H1 (cell line): ENCODE data around the gene SFMBT2. TPM values are rescaled to one million over a fixed set of nuclear protein-coding genes. Genes with fewer than 3 reads are reported as not detected.

Experiments
- EP300 ChIP-seq, 2 experiments: IDR thresholded peaks; 1 replicate in 1 of 2; 2 replicates in 1 of 2; pipeline ENCODE4 v1.6.1; 2011 to 2012; ENCODE audit warnings: low read depth in 2 of 2, low read length in 2 of 2, mild to moderate bottlenecking in 2 of 2, borderline replicate concordance in 1 of 2, inconsistent platforms in 1 of 2, moderate library complexity in 1 of 2
- JUN ChIP-seq: IDR thresholded peaks from 2 replicates; pipeline ENCODE4 v1.6.1; 2011; ENCODE audit warnings: low read depth, mild to moderate bottlenecking, improper control_type of control experiment, low read length
- KDM4A ChIP-seq: IDR thresholded peaks from one replicate; pipeline ENCODE4 v1.7.1; 2012; ENCODE audit warnings: low read depth, mild to moderate bottlenecking, moderate library complexity, low read length, inconsistent platforms; ENCODE audit not compliant: severe bottlenecking
- MAFK ChIP-seq: IDR thresholded peaks from 2 replicates; pipeline ENCODE4 v1.6.1; 2012; ENCODE audit warnings: low read depth, mild to moderate bottlenecking, improper control_type of control experiment, low read length
- POLR2A ChIP-seq, 2 experiments: IDR thresholded peaks; 1 replicate in 1 of 2; 2 replicates in 1 of 2; pipeline ENCODE4 v1.6.1; 2011; ENCODE audit warnings: low read depth in 2 of 2, low read length in 2 of 2, mild to moderate bottlenecking in 2 of 2; ENCODE audit errors: control extremely low read depth in 1 of 2
- SAP30 ChIP-seq: fragments of 300-600 bp; sonication (generic); IDR thresholded peaks from 2 replicates; pipeline ENCODE4 v1.7.1; 2012; ENCODE audit warnings: low read length, moderate library complexity, mild to moderate bottlenecking, inconsistent platforms; ENCODE audit not compliant: insufficient read depth, insufficient replicate concordance
- polyA plus RNA-seq, 7 experiments: library from polyadenylated mRNA; depleted of rRNA in 3 of 7; stranded (reverse) in 5 of 7; unstranded in 2 of 7; fragments of >200 nt in 5 of 7; fragments of 200-250 nt in 2 of 7; gene quantifications; 1 replicate in 5 of 7; 2 replicates in 1 of 7; 4 replicates in 1 of 7; pipeline versions ENCODE4 v1.2.1 to v1.2.3, GENCODE V29; 2011 to 2013; ENCODE audit warnings: missing spikeins in 2 of 7, mixed read lengths in 2 of 7
- total RNA-seq: library from RNA; stranded (reverse); fragmentation: NEBNext Ultra II Directional; extraction: Animal tissue kit (Norgen Biotek cat#: 25700); gene quantifications from 2 replicates; pipeline ENCODE4 v1.2.1, GENCODE V29; 2021
- TF ChIP-seq, protein P1 (sequence below): fragments of 300-600 bp; sonication (generic); IDR thresholded peaks from 2 replicates; pipeline ENCODE4 v1.7.1; 2012; ENCODE audit warnings: low read length, moderate library complexity, mild to moderate bottlenecking, inconsistent platforms; ENCODE audit not compliant: insufficient replicate concordance
- TF ChIP-seq, protein P2 (sequence below): IDR thresholded peaks from 2 replicates; pipeline ENCODE4 v1.6.1; 2012; ENCODE audit warnings: low read length, inconsistent platforms
- TF ChIP-seq, protein P3 (sequence below): IDR thresholded peaks from 2 replicates; pipeline ENCODE4 v1.6.1; 2012; ENCODE audit warnings: inconsistent platforms

SFMBT2 gene
- total and polyA plus RNA-seq, 2 of the 8 experiments (the other 6 are each of a cell fraction or from before 2014, with no cell fraction given), result 2.9 to 11.0 TPM

DNA sequence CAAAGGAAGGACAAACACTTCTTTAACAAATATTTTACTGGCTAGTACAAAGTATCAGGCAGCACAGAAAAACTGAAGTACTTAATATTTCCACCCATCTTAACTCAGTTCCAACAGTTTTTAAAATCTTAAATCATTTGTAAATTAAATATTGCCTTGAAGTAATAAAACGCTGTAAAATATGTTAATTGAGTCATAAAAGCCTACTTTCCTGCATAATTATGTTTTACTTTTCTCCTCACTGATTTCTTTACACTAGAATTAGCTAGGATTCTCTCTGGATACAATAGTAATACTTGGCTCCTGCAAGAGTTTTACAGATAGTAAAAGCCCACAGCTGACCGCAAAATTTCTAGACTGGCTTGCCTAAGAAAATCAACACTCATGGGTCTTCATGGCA lies 74.9 kb downstream of the SFMBT2 start (continued):
- TF ChIP-seq, protein P1, sequence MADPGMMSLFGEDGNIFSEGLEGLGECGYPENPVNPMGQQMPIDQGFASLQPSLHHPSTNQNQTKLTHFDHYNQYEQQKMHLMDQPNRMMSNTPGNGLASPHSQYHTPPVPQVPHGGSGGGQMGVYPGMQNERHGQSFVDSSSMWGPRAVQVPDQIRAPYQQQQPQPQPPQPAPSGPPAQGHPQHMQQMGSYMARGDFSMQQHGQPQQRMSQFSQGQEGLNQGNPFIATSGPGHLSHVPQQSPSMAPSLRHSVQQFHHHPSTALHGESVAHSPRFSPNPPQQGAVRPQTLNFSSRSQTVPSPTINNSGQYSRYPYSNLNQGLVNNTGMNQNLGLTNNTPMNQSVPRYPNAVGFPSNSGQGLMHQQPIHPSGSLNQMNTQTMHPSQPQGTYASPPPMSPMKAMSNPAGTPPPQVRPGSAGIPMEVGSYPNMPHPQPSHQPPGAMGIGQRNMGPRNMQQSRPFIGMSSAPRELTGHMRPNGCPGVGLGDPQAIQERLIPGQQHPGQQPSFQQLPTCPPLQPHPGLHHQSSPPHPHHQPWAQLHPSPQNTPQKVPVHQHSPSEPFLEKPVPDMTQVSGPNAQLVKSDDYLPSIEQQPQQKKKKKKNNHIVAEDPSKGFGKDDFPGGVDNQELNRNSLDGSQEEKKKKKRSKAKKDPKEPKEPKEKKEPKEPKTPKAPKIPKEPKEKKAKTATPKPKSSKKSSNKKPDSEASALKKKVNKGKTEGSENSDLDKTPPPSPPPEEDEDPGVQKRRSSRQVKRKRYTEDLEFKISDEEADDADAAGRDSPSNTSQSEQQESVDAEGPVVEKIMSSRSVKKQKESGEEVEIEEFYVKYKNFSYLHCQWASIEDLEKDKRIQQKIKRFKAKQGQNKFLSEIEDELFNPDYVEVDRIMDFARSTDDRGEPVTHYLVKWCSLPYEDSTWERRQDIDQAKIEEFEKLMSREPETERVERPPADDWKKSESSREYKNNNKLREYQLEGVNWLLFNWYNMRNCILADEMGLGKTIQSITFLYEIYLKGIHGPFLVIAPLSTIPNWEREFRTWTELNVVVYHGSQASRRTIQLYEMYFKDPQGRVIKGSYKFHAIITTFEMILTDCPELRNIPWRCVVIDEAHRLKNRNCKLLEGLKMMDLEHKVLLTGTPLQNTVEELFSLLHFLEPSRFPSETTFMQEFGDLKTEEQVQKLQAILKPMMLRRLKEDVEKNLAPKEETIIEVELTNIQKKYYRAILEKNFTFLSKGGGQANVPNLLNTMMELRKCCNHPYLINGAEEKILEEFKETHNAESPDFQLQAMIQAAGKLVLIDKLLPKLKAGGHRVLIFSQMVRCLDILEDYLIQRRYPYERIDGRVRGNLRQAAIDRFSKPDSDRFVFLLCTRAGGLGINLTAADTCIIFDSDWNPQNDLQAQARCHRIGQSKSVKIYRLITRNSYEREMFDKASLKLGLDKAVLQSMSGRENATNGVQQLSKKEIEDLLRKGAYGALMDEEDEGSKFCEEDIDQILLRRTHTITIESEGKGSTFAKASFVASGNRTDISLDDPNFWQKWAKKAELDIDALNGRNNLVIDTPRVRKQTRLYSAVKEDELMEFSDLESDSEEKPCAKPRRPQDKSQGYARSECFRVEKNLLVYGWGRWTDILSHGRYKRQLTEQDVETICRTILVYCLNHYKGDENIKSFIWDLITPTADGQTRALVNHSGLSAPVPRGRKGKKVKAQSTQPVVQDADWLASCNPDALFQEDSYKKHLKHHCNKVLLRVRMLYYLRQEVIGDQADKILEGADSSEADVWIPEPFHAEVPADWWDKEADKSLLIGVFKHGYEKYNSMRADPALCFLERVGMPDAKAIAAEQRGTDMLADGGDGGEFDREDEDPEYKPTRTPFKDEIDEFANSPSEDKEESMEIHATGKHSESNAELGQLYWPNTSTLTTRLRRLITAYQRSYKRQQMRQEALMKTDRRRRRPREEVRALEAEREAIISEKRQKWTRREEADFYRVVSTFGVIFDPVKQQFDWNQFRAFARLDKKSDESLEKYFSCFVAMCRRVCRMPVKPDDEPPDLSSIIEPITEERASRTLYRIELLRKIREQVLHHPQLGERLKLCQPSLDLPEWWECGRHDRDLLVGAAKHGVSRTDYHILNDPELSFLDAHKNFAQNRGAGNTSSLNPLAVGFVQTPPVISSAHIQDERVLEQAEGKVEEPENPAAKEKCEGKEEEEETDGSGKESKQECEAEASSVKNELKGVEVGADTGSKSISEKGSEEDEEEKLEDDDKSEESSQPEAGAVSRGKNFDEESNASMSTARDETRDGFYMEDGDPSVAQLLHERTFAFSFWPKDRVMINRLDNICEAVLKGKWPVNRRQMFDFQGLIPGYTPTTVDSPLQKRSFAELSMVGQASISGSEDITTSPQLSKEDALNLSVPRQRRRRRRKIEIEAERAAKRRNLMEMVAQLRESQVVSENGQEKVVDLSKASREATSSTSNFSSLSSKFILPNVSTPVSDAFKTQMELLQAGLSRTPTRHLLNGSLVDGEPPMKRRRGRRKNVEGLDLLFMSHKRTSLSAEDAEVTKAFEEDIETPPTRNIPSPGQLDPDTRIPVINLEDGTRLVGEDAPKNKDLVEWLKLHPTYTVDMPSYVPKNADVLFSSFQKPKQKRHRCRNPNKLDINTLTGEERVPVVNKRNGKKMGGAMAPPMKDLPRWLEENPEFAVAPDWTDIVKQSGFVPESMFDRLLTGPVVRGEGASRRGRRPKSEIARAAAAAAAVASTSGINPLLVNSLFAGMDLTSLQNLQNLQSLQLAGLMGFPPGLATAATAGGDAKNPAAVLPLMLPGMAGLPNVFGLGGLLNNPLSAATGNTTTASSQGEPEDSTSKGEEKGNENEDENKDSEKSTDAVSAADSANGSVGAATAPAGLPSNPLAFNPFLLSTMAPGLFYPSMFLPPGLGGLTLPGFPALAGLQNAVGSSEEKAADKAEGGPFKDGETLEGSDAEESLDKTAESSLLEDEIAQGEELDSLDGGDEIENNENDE, result no peak
- TF ChIP-seq, protein P2, sequence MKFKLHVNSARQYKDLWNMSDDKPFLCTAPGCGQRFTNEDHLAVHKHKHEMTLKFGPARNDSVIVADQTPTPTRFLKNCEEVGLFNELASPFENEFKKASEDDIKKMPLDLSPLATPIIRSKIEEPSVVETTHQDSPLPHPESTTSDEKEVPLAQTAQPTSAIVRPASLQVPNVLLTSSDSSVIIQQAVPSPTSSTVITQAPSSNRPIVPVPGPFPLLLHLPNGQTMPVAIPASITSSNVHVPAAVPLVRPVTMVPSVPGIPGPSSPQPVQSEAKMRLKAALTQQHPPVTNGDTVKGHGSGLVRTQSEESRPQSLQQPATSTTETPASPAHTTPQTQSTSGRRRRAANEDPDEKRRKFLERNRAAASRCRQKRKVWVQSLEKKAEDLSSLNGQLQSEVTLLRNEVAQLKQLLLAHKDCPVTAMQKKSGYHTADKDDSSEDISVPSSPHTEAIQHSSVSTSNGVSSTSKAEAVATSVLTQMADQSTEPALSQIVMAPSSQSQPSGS, result no peak
- no peak for TF ChIP-seq POLR2A (IDR thresholded peaks at IDR 0.05; ENCODE audit: control extremely low read depth in 1 of 2, low read depth in 2 of 2, low read length in 2 of 2)
- TF ChIP-seq SAP30, result no peak
- TF ChIP-seq JUN, result no peak
- TF ChIP-seq MAFK, result no peak
- TF ChIP-seq, protein P3, sequence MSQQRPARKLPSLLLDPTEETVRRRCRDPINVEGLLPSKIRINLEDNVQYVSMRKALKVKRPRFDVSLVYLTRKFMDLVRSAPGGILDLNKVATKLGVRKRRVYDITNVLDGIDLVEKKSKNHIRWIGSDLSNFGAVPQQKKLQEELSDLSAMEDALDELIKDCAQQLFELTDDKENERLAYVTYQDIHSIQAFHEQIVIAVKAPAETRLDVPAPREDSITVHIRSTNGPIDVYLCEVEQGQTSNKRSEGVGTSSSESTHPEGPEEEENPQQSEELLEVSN, result no peak
- no peak for TF ChIP-seq KDM4A
- no peak for TF ChIP-seq EP300 (IDR thresholded peaks at IDR 0.05; ENCODE audit: borderline replicate concordance in 1 of 2, low read depth in 2 of 2, low read length in 2 of 2)
